Measurements from ENCODE around the gene PDE11A.

GRCh38 chr2:178072000-178072382, 586 bp downstream of the PDE11A start:
- TF ChIP-seq CTCF (IDR thresholded peaks at IDR 0.05), result no peak
- TF ChIP-seq EP300 (IDR thresholded peaks at IDR 0.05), result no peak
- TF ChIP-seq POLR2A (IDR thresholded peaks at IDR 0.05), result no peak
